Measurements from ENCODE around the gene EMCN.
"Not testable (repeated sequence)": the region's sequence is repeated elsewhere in the genome, so short reads cannot be mapped to it uniquely, and the experiment has no call there.

Gene EMCN

DNA sequence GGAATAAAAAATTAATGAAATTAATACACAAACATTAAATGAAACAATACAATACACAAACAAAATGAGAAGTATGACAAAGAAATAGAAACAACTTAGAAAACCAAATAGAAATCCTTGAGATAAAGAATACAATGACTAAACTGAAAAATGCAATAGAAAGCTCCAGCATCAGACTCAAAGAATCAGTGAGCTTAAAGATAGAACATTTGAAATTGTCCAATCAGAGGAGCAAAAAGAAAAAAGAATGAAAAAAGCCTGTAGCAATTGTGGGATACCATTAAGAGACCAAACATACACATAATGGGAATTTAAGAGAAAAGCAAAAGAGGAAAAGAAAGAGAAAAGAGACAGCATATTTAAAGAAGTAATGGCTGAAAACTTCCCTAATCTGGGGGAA, 25.7 kb downstream of the EMCN start:
- DNase-seq: no peak

DNA sequence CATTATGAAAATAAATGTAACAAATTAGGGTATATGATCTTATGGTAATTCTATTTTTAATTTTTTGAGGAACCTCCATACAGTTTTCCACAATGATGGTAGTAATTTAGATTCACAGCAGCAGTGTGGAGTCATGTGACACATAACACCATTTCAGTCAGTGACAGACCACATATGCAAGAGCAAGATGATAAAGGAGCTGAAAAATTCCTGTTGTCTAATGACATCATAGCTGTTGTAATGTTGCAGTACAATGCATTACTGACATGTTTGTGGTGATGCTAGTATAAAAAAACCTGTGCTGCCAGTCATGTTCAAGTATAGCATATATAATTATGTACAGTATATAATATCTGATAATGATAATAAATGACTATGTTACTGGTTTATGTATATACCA, 28.5 kb downstream of the EMCN start:
- DNase-seq: no peak

DNA sequence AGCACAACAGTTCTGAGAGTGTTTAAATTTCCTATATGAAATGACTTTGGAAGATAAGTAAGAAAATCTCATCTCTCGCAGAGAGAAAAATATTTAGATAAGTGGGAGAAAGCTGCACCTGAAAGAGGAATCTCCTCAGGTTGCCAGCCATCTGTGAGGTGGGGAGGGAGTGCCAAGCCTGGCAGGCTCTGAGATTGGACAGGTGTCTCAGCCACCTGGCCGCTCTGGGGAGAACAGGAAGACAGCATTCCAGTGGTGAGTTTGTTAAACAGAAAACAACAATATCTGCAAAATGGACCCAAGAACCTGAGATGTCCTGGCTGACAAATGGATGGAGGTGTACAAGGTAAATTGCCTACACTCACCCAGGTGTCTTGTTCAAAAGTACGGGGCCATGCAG, 31.3 kb downstream of the EMCN start:
- DNase-seq: no peak

DNA sequence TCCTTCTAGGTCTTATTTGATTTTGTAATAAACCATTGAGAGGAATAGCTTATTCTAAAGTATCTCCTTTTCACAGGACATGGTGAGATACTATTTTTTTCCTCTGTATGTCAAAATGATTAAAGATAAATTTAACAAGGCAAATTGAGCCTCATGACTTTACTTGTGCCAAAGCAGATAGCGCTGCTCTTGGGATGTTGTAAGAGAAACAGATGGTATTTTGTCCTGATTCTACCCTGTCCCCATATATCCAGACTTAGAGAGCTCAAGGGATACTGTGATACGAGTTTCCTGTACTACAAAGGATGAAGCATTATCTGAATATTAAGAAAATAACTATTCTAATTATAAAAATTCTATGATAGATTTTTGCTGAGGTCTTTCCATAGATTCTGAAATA, 34.0 kb downstream of the EMCN start:
- DNase-seq: no peak

DNA sequence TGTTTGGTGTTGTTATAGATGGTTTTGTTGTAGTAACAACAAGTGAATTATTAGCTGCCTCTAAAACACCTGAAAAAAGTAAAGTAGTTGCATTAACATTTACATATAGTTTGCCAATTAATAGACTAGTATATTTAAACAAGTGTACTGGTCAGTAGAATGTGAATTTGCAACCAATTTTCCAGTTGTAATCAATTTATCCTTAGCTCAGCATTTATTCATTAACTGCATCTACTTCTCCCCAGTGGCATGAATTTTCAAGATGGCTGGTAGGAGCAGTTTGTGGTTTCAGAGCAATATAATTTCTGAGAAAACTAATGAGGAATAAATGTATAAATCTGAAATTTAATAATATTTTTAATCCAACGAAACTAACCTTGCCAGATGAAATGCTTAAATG, 37.9 kb downstream of the EMCN start:
- no peak for DNase-seq

DNA sequence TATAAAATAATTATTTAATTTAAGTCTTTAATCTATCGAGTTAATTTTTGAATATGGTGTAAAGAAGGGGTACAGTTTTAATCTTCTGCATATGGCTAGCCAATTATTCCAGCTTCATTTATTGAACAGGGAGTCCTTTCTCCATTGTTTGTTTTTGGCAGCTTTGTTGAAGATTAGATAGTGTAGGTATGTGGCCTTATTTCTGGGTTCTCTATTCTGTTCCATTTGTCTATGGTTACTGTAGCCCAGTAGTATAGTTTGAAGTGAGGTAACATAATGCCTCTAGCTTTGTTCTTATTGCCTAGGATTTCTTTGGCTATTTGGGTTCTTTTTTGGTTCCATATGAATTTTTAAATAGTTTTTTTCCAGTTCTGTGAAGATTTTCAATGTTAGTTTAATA, 48.3 kb downstream of the EMCN start:
- DNase-seq: no peak

DNA sequence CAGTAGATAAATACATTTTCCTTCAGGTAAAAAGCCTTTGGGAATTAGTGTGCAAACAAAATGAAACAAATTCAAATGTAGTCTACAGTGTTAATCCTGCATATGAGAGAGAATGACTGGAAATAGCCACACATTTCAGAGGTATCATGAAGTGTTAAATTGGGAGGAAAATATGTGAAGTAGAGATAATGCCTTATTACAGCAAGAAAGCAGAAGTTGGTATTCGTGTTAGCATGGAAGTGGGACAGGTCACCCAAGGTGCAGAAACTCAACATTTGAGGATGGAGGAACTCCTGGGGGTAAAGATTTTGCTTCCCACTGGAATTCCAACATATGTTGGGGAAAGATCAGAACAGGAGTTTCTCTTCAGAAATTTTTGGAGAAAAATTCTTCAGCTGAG, 51.3 kb downstream of the EMCN start:
- no peak for DNase-seq

DNA sequence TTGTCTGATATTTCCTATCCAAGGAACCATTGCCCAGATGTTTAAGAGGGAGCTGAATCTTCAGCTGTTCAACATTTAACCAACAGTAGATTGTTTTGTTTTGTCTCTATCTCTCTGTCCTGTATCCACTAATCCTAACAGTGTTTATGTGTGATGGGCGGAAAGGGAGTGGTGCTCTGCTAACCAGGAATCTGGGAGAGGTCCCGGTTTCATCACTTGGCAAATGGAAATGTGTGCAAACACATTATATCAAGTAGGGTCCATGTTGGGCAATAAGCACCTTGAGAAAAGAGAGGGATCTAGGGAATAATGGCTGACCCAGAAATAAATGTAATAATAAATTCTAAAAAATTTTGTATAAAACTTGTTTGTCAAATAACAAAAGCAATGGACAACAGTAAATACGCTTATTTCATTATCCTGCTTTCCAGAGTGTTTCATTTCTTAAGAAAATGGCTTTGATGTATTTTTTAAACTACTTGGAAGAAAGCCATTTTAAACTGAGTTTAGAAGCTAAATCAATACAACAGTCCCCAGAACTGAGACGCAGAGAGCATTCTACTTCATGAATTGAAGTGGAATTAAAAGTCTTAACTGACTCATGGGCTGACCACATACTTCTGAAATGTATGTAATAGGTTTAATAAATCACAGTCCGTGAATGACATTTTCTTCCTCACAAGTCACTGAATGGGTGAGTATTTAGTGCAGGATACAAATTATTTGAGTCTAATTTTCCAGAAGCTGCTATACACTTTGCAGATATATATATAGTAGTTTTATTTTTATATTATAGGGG, 55.8 kb downstream of the EMCN start:
- no peak for DNase-seq

DNA sequence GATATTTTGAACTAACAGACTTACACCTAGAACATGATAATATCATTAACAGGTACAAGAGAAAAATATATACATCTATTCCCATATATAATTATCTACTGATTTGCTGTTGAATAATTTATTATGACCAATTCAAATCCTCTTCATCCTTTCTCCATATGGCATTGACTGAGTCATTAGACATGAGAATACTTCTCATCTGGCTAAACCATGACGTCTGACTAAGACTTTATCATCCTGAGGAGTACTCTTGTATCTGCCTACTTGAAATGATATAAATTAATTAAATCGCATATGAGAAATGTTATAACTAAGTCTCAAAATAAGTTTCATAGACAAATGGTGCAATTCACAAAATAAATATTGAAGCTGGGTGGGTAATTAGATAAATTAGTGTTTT, 67.4 kb downstream of the EMCN start:
- no peak for DNase-seq

DNA sequence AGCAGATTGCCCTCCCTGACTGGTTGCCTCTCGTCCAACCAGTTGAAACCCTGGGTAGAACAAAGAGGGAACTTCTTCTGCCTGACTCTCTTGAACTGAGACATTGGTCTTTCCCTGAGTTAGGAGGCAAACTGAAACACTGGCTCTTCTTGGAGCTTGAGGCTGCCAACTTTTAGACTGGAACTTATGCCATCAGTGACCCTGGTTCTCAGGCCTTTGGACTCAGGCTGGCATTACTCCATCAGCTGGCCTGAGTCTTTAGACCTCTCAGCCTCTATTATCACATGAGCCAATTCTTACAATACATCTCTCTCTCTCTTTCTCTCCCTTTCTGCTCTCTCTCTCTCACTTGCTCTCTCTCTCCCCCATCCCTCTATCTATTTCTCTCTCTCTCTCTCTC, 86.4 kb downstream of the EMCN start:
- DNase-seq: no peak

DNA sequence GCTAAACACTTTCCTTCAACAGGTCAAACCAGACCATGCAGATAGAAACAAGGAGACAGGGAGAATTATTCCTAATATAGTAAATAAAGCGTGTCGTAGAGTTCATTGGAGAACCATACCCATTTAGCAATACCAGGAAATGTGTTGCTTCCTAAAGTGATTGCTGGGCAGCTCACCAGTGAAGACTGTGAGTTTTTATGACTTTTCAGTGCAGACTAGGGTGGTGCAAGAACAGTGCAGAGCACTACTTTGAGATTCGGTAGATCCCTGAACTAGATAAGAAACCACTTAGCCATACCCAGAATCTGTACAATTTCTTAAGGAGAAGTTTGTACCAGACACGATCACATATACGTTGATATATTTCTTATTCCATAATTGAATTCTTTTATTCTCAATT, 87.4 kb downstream of the EMCN start:
- DNase-seq: no peak

DNA sequence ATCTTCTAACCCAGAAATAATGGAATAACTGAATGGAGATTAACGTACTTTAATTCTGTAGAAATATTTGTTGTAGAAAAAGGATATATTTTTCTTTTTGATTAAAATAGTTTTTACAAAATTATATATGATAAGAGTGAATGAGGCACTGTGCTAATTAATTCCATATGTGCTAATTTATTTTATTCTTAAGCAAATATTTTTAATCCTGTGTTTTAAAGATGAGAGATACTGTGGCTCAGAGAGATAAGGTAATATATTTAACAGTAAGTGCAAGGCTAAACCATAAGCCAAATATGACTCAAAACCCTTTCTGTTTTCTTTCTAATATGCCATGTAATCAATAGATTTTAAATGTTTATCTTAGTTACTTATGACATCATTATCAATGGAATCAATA, 88.2 kb downstream of the EMCN start:
- DNase-seq: no peak

DNA sequence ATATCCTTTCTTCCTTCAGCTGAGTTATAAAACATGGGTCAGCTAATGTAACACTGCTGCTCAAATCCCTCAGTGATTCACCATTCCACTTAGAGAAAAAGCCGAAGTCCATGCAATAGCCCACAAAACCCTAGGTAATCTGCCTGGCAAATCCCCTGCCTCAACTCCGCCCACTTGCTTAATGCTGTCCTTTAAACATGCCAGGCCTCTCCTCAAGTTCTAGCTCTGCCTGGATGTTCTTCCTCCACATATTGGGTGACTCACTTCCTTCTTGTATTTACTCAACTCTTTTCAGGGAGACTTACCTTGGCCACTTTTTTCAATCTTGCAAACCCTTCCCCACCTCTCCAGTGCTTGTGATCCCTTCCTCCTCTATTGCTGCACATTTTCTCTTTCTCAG, 89.8 kb downstream of the EMCN start:
- no peak for DNase-seq

DNA sequence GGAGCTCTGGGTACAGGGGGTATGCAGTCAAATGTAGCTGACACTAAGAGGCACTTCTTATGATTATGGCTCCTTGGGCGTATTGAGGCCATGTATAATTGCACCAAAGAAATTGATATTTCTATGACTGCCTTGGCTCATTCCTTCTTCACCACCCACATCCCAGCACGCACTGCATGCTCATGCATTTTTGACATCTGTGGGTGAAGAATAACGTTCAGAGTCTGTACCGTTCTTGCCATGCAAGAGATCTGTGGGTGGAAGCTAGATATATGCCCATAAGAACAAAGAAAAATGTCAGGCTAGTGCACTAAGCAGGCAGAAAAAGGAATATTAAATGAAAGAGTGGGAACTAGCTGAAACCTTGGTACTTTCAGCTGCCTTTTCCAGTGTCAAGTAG, 93.4 kb downstream of the EMCN start:
- DNase-seq: no peak

DNA sequence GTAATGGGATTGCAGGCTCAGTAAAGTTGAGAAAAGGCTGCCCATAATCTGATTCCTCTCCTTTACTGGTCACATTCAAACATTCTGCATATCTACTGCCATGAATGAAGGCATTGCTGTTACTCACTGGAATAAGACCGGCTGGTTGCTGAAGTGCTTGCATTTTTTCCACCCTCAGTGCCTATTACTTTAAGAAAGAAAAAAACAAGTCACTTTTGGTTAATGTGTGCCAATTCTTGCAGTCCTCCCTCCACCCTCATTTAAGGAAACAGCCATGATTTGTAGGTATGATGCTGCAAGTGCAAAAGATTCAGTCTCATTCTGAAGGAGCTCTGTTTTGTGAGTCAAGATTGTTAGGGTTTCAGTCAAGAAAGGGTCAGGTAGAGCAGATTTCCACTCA, 94.9 kb downstream of the EMCN start:
- DNase-seq: no peak

DNA sequence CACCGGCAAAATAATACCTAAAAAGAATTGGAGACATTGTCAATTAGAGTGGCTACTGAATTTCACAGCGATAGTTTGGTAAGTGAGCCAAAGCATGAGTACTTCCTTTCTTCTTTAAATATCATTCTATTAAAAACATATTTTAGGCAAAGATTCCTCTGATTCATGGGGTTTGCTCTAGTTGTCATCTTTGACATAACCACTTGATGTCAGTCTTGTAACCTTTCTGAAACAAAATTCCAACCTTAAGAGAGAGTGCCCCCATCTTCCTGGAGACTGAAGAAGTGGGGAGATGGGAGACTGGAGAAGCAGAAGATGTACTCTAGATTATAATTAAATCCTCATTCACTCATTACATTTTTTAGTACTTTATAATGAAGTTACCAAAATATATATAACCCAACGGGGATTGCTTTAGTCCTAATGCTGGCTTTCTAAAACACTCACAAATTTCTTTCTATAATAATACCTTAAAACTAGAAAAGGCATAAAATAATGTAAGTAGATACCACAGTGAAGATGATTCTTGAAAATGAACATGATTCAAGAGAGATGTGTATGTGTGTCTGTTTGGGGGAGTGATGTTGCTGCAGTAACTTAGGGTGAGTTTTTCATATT, 96.4 kb downstream of the EMCN start:
- DNase-seq: no peak

DNA sequence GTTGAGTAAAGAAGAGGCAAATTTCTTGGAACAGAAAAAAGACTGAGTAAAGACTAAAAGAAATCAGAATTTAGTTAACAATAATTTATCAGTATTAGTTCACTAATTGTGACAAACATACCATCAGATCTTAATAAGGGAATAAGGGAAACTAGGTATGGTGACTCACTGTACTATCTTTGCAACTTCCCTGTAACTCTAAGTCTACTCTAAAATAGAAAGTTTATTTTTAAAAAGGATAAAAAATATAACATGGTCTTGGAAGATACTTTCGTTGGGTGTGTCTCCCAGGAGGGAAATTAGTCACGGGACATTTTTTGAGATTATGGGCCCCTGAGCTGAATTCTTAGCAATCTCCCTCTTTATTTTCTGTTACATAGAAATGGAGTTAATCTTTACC, 97.3 kb downstream of the EMCN start:
- no peak for DNase-seq

DNA sequence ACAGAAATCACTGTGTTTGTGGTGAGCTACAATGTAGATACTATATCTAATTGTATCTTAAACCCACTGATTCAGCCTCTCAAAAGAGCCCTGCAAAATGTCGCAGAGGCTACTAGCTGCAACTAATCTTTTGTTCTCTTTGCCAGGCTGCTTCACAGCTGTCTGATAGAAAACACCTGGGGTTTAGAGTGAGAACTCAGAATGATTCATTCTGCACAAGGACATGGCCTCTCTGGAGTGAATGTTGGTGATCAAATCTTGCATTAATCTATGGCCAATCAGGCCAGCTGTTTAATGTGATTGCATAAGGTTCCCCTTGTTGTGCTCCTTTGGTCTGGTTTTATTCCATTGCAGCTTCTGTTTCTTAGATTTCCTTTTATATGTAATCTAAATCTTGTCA, 100.3 kb downstream of the EMCN start:
- no peak for DNase-seq

DNA sequence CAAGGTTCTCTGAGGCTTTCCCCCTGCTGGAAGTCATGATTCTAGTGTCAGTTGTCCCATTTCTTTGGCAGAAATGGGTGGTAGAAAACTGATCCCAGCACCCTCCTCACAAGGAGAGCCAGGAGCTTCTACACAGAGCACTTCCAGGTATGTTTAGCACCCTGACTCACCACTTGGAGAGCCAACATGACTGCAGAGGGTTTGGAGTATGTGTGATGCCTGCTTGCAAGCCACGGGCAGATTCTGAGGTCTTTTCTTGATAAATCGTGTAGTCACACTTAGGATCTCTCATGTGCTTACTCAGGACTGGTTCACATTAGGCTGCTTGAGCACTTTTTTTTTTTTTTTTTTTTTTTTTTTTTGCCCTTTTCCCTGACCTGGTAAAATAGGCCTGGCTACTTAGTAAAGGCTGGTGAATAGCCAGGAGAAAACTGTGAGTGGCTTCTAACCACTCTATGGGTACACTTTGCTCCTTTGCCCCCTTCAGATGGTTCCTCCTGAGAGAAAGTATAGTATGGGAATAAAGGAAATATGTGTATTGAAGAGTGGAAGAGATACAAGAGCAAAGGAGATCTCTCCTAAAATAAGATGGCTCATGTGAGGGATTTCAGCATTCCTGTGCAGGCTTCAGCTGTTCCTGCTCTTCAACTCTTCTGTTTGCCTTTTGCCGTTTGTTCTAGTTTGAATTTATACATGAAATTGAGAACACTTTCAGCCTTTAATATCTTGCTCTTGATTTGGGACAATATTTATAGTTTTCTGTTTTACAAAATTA, 103.6 kb downstream of the EMCN start:
- no peak for DNase-seq

DNA sequence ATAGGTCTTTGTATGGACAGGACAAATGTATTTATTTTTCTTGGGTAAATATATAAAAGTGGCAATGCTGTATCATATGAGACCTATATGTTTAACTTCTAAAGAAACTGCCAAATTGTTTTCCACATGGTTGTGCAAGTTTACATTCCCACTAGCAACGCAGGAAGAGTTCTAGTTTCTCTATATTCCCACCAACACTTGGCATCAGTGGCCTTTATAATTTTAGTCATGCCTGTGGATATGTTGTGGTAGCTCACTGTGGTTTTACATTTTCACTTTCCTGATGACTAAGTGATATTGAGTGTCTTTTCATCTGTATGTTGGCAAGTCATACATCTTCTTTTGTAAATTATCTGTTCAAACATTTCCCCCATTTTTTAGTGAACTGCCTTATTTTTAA, 126.0 kb downstream of the EMCN start:
- no peak for DNase-seq

DNA sequence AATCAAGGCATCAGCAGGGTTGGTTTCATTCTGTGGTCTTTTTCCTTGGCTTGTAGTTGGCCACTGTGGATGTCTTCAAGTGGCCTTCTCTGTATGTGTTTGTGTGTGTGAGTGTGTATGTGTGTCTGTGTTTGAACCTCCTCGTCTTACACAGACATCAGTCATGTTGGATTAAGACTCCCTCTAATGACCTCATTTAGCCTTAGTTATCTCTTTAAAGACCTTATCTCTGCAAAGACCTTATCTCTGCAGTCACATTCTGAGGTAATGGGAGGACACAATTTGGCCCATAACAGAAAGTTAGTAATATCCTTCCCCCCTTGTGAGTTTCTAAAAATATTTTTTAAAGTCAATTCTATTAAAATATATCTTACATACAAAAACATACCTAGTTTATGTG, 126.7 kb downstream of the EMCN start:
- DNase-seq: no peak

DNA sequence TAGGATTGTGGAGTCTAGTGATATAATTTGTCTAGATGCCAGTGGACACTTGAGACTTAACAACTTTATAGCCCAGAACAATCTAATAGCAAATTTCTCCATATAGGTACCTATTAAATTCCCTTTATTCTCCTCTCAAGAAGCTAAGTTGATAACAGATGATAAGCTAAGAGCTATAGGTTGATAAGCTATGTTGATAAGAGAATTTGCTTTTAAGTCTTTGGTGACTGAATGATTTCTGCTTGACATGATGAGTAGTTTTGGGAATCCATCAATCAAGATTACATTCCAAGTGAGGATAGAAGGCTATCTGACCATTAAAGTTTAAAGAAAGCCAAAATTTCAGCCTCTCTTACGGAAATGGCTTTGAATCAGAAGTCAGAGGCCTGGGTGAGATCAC, 131.6 kb downstream of the EMCN start:
- DNase-seq: no peak

DNA sequence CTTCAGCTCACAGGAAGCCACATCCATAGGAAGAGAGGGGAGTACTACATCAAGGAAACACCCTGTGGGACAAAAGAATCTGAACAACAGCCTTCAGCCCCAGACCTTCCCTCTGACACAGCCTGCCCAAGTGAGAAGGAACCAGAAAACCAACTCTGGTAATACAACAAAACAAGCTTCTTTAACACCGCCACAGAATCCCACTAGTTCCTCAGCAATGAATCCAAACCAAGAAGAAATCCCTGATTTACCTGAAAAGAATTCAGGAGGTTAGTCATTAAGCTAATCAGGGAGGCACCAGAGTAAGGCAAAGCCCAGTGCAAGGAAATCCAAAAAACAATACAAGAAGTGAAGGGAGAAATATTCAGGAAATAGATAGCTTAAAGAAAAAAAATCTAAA, 137.4 kb downstream of the EMCN start:
- not testable (repeated sequence) for DNase-seq

DNA sequence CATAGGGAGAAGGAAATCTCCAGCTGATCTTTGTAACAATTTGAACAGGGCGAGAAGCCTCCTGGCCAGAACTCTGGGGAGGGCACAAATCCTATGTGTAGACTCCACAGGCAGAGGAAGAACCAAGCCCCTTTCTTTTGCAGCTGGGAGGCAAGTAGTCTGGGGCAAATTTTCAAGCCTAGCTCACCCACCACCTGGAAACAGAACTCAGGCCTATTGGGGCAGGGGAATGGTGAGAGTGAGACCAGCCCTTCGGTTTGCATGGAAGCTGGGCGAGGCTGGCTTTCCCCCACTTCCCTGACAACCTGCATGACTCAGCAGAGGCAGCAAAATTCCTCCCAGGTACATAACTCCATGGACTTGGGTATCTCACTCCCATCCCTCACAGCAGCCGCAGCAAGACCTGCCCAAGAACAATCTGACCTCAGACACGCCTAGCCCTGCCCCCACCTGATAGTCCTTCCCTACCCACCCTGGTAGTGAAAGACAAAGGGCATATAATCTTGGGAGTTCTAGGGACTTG, 138.2 kb downstream of the EMCN start:
- DNase-seq: no peak

All from activated CD4-positive, CD25-positive, alpha-beta regulatory T cell (primary cell).